Liver (tissue), 9 donors: Measurements from ENCODE around the gene MGAT4A. TPM values are rescaled to one million over a fixed set of nuclear protein-coding genes. Genes with fewer than 3 reads are reported as not detected.

Experiments
- DNase-seq: peaks from one replicate; pipeline ENCODE4 v3.0.0-alpha.2; 2017; ENCODE audit warnings: low spot score
- H3K27ac ChIP-seq, 2 donors: one replicate each; pipeline ENCODE4 v1.7.0; 2013; ENCODE audit warnings: inconsistent platforms in 2 of 2, low read length in 2 of 2, control low read depth in 1 of 2, low read depth in 1 of 2, mild to moderate bottlenecking in 1 of 2
- H3K27me3 ChIP-seq, 4 donors: one replicate each; pipeline versions ENCODE4 v1.6.1 to v1.7.0; 2013; ENCODE audit warnings: low read length in 3 of 4, inconsistent platforms in 1 of 4, mild to moderate bottlenecking in 1 of 4, moderate library complexity in 1 of 4; ENCODE audit not compliant: control insufficient read depth in 4 of 4, insufficient read depth in 4 of 4
- H3K36me3 ChIP-seq, 4 donors: one replicate each; pipeline versions ENCODE4 v1.6.1 to v1.7.0; 2013; ENCODE audit warnings: low read length in 3 of 4, mild to moderate bottlenecking in 3 of 4, low read depth in 1 of 4, moderate library complexity in 1 of 4; ENCODE audit not compliant: control insufficient read depth in 4 of 4, insufficient read depth in 3 of 4
- H3K4me1 ChIP-seq, 4 donors: one replicate each; pipeline versions ENCODE4 v1.6.1 to v1.7.0; 2013; ENCODE audit warnings: low read length in 3 of 4, mild to moderate bottlenecking in 3 of 4, moderate library complexity in 1 of 4; ENCODE audit not compliant: control insufficient read depth in 4 of 4, insufficient read depth in 4 of 4
- H3K4me3 ChIP-seq, 3 donors: one replicate each; pipeline versions ENCODE4 v1.6.1 to v1.7.0; 2013; ENCODE audit warnings: low read length in 3 of 3, control low read depth in 1 of 3, low read depth in 1 of 3, mild to moderate bottlenecking in 1 of 3
- H3K9ac ChIP-seq, 2 donors: one replicate each; pipeline ENCODE4 v1.7.0; 2013; ENCODE audit warnings: low read length in 2 of 2, mild to moderate bottlenecking in 2 of 2, moderate library complexity in 2 of 2, control low read depth in 1 of 2, low read depth in 1 of 2
- H3K9me3 ChIP-seq, 4 donors: one replicate each; pipeline versions ENCODE4 v1.6.1 to v1.7.0; 2013; ENCODE audit warnings: low read length in 3 of 4; ENCODE audit not compliant: control insufficient read depth in 4 of 4
- ATF3 ChIP-seq: IDR thresholded peaks from 2 replicates; pipeline ENCODE4 v1.6.1; 2016; ENCODE audit warnings: antibody characterized with exemption
- CTCF ChIP-seq: fragments of 150-350 bp; IDR thresholded peaks from 2 replicates; pipeline ENCODE4 v1.5.1; 2017; ENCODE audit warnings: improper control_type of control experiment, low read depth, low read length; ENCODE audit not compliant: missing input control
- EGR1 ChIP-seq, 2 donors: IDR thresholded peaks; 2 replicates each; pipeline ENCODE4 v1.6.1; 2016 to 2018; ENCODE audit warnings: antibody characterized with exemption in 2 of 2, low read depth in 2 of 2
- FOXA1 ChIP-seq: IDR thresholded peaks from 2 replicates; pipeline ENCODE4 v1.6.1; 2016; ENCODE audit warnings: antibody characterized with exemption
- FOXA2 ChIP-seq: IDR thresholded peaks from 2 replicates; pipeline ENCODE4 v1.6.1; 2016; ENCODE audit warnings: antibody characterized with exemption
- GABPA ChIP-seq, 2 donors: IDR thresholded peaks in 1 of 2; conservative IDR thresholded peaks in 1 of 2; 2 replicates each; pipeline ENCODE4 v1.6.1; 2016; ENCODE audit warnings: antibody characterized with exemption in 2 of 2, mild to moderate bottlenecking in 1 of 2, moderate library complexity in 1 of 2
- HNF4A ChIP-seq, 2 donors: conservative IDR thresholded peaks; 2 replicates each; pipeline ENCODE4 v1.6.1; 2016; ENCODE audit warnings: antibody characterized with exemption in 2 of 2, mild to moderate bottlenecking in 2 of 2
- HNF4G ChIP-seq: IDR thresholded peaks from 2 replicates; pipeline ENCODE4 v1.6.1; 2016; ENCODE audit warnings: antibody characterized with exemption
- JUND ChIP-seq, 2 donors: IDR thresholded peaks; 2 replicates each; pipeline ENCODE4 v1.6.1; 2016; ENCODE audit warnings: antibody characterized with exemption in 2 of 2
- MAX ChIP-seq: IDR thresholded peaks from 2 replicates; pipeline ENCODE4 v1.6.1; 2016; ENCODE audit warnings: antibody characterized with exemption
- NR2F2 ChIP-seq: IDR thresholded peaks from 2 replicates; pipeline ENCODE4 v1.6.1; 2016; ENCODE audit warnings: antibody characterized with exemption
- RAD21 ChIP-seq, 2 donors: IDR thresholded peaks; 2 replicates each; pipeline ENCODE4 v1.6.1; 2016; ENCODE audit warnings: antibody characterized with exemption in 2 of 2, mild to moderate bottlenecking in 2 of 2
- REST ChIP-seq: IDR thresholded peaks from 2 replicates; pipeline ENCODE4 v1.6.1; 2016; ENCODE audit warnings: antibody characterized with exemption, mild to moderate bottlenecking
- RXRA ChIP-seq, 2 donors: IDR thresholded peaks; 2 replicates each; pipeline ENCODE4 v1.6.1; 2017 to 2018; ENCODE audit warnings: antibody characterized with exemption in 2 of 2, mild to moderate bottlenecking in 1 of 2
- SP1 ChIP-seq: IDR thresholded peaks from 2 replicates; pipeline ENCODE4 v1.6.1; 2018; ENCODE audit warnings: antibody characterized with exemption, mild to moderate bottlenecking
- TAF1 ChIP-seq: conservative IDR thresholded peaks from 2 replicates; pipeline ENCODE4 v1.6.1; 2016; ENCODE audit warnings: antibody characterized with exemption, mild to moderate bottlenecking
- YY1 ChIP-seq: IDR thresholded peaks from 2 replicates; pipeline ENCODE4 v1.6.1; 2016; ENCODE audit warnings: antibody characterized with exemption, mild to moderate bottlenecking
- ZBTB33 ChIP-seq: IDR thresholded peaks from 2 replicates; pipeline ENCODE4 v1.6.1; 2016; ENCODE audit warnings: antibody characterized with exemption
- WGBS: extraction: QIAGEN DNeasy Blood & Tissue Kit; methylation state at CpG from one replicate; pipeline ENCODE4 v1.1.7; 2013; 5-methylcytosine and 5-hydroxymethylcytosine counted together
- polyA plus RNA-seq, 2 donors: library from polyadenylated mRNA; stranded (reverse) in 1 of 2; unstranded in 1 of 2; fragments of 200-250 nt in 1 of 2; fragments of >200 nt in 1 of 2; fragmentation: Nextera tagmentation in 1 of 2; extraction: Ambion mirVana in 1 of 2; gene quantifications; one replicate each; pipeline versions ENCODE4 v1.2.1 to v1.2.3, GENCODE V29; 2013 to 2015
- total RNA-seq, 2 donors: library from RNA; depleted of rRNA; stranded (reverse); fragments of >200 nt; gene quantifications; one replicate each; pipeline ENCODE4 v1.2.3, GENCODE V29; 2014
- donor health status: healthy.
- donor health status: healthy.
- donor health status: healthy.
- donor health status: healthy.
- donor health status: healthy.

The MGAT4A gene
- total and polyA plus RNA-seq, 4 donors, result 2.7 to 17.3 (median 5.4) TPM

GRCh38 chr2:98769784-98770183, 38.9 kb upstream of the MGAT4A start:
- Histone ChIP-seq H3K9me3 (no peaks in the 10 kb centered on the region), H3K27me3 (no peaks in the 10 kb centered on the region), H3K4me3 (no peak overlapping the region), H3K4me1 (peaks cover 0 to 2% (median 0%) of the 10 kb centered on the region in 4 donors), H3K9ac (no peak overlapping the region), H3K27ac (no peak overlapping the region), H3K36me3 (no peaks in the 10 kb centered on the region)
- TF ChIP-seq RAD21 (IDR thresholded peaks at IDR 0.05) (no peak), YY1 (no peak), FOXA2 (no peak), SP1 (no peak), REST (no peak), RXRA (IDR thresholded peaks at IDR 0.05) (no peak), NR2F2 (no peak), HNF4G (no peak), HNF4A (conservative IDR thresholded peaks at IDR 0.05) (no peak), ATF3 (no peak), EGR1 (IDR thresholded peaks at IDR 0.05; ENCODE audit: low read depth in 2 of 2) (no peak), FOXA1 (no peak), JUND (IDR thresholded peaks at IDR 0.05) (no peak), ZBTB33 (no peak), MAX (no peak), CTCF (no peak), TAF1 (no peak), GABPA (IDR thresholded peaks at IDR 0.05 in 1 of 2, conservative IDR thresholded peaks at IDR 0.05 in 1 of 2) (no peak)
- DNase-seq, result no peak
- 76% methylated on average over 14 of the region's 14 CpGs for WGBS
